Lower lobe of right lung (tissue), 2 donors: ENCODE results near the gene SPATA2. TPM values are rescaled to one million over a fixed set of nuclear protein-coding genes. Genes with fewer than 3 reads are reported as not detected.
A peak's percentile ranks its signal among the peaks of the same experiment; 100 is the strongest.

Experiments used
- ATAC-seq, 2 donors: fragments of 200-7000 bp; cut with Tn5 transposase; one replicate each; pipeline ENCODE4 v1.9.1; 2020 to 2022; ENCODE audit warnings: mild to moderate bottlenecking in 2 of 2, moderate library complexity in 2 of 2
- DNase-seq: peaks from one replicate; pipeline ENCODE4 v3.0.0-alpha.2; 2020
- H3K27ac ChIP-seq: fragments of 200-600 bp; one replicate; pipeline ENCODE4 v1.8.0; 2022
- H3K27me3 ChIP-seq: fragments of 200-600 bp; one replicate; pipeline ENCODE4 v1.8.0; 2022; ENCODE audit warnings: low read depth
- H3K36me3 ChIP-seq: fragments of 200-600 bp; one replicate; pipeline ENCODE4 v1.8.0; 2022; ENCODE audit warnings: mild to moderate bottlenecking
- H3K4me1 ChIP-seq: fragments of 200-600 bp; one replicate; pipeline ENCODE4 v1.8.0; 2022
- H3K4me3 ChIP-seq: fragments of 200-600 bp; one replicate; pipeline ENCODE4 v1.8.0; 2022; ENCODE audit warnings: mild to moderate bottlenecking
- H3K9me3 ChIP-seq: fragments of 200-600 bp; one replicate; pipeline ENCODE4 v1.8.0; 2022
- intact Hi-C: fragments of 100-400 bp; cut with DNase I; formaldehyde crosslinking; loops from one replicate; pipeline ENCODE4 v1.11.0; 2022
- total RNA-seq: library from RNA; stranded (reverse); fragmentation: NEBNext Ultra II Directional; extraction: Animal tissue kit (Norgen Biotek cat#: 25700); gene quantifications from one replicate; pipeline ENCODE4 v1.2.1, GENCODE V29; 2021
- TF ChIP-seq, protein P1 (sequence below): fragments of 200-600 bp; IDR thresholded peaks from one replicate; pipeline ENCODE4 v1.8.0; 2022; ENCODE audit warnings: antibody characterized with exemption, mild to moderate bottlenecking
- donor health status: DM: no; HTN: yes; CAD: no; lungs with severe emphysema.

Gene SPATA2
- total RNA-seq, 1 donor from 2014 or later, result 7.2 TPM

DNA sequence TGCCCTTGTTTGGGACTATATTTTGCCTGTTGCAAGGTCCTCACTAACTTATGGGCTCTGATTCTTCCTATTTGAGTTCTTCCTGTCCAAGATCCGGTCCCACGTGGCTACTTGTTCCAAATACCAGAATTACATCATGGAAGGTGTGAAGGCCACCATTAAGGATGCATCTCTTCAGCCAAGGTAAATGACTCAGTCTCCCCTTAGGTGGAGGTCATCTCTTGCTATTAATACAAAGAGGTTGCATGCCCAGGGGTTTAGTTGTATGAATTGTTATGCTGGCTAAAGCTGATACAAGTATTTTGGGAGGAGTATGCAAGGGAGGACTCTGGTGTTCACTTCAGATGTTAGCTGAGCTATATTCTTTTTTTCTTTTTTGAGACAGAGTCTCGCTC, 30.0 kb upstream of the SPATA2 start:
- peaks cover 93% of the 10 kb centered on the region for H3K36me3 ChIP-seq
- no peak for ATAC-seq
- no peak overlapping the region for H3K27ac ChIP-seq
- no peak for DNase-seq
- TF ChIP-seq, protein P1, sequence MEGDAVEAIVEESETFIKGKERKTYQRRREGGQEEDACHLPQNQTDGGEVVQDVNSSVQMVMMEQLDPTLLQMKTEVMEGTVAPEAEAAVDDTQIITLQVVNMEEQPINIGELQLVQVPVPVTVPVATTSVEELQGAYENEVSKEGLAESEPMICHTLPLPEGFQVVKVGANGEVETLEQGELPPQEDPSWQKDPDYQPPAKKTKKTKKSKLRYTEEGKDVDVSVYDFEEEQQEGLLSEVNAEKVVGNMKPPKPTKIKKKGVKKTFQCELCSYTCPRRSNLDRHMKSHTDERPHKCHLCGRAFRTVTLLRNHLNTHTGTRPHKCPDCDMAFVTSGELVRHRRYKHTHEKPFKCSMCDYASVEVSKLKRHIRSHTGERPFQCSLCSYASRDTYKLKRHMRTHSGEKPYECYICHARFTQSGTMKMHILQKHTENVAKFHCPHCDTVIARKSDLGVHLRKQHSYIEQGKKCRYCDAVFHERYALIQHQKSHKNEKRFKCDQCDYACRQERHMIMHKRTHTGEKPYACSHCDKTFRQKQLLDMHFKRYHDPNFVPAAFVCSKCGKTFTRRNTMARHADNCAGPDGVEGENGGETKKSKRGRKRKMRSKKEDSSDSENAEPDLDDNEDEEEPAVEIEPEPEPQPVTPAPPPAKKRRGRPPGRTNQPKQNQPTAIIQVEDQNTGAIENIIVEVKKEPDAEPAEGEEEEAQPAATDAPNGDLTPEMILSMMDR, result no peak
- H3K4me3 ChIP-seq, result no peak overlapping the region
- H3K27me3 ChIP-seq, result no peaks in the 10 kb centered on the region
- intact Hi-C loops, result no loop called here
- H3K4me1 ChIP-seq, result peaks cover 7% of the 10 kb centered on the region
- H3K9me3 ChIP-seq, result no peaks in the 10 kb centered on the region

DNA sequence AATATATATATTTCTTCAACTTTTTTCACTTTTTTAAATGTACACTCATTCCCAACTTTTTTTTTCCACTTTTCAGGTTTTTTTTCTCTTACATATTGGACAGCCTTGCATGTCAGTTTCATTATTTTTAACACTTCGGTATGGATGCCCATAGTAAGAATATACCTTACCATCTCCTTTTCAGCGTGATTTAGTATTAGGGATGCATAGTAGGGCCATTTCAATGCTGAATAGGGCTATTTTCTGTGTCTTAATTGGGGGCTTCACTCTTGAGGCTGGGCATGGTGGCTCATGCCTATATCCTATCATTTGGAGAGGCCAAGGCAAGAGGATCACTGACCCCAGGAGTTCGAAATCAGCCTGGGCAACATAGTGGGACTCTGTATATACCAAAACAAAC, 27.6 kb upstream of the SPATA2 start:
- ATAC-seq (no peak), DNase-seq (no peak)
- H3K36me3 ChIP-seq, result peaks cover 81% of the 10 kb centered on the region
- H3K27ac ChIP-seq, result no peak overlapping the region
- no peaks in the 10 kb centered on the region for H3K9me3 ChIP-seq
- TF ChIP-seq, protein P1, result no peak
- H3K27me3 ChIP-seq, result no peaks in the 10 kb centered on the region
- H3K4me3 ChIP-seq, result no peak overlapping the region
- intact Hi-C loops, result no loop called here
- peaks cover 21% of the 10 kb centered on the region for H3K4me1 ChIP-seq

GRCh38 chr20:49942303-49942702, 27.0 kb upstream of the SPATA2 start:
- TF ChIP-seq, protein P1, result no peak
- Histone ChIP-seq H3K4me3 (no peak overlapping the region), H3K4me1 (peaks cover 28% of the 10 kb centered on the region), H3K27ac (no peak overlapping the region), H3K27me3 (no peaks in the 10 kb centered on the region), H3K36me3 (peaks cover 77% of the 10 kb centered on the region), H3K9me3 (no peaks in the 10 kb centered on the region)
- ATAC-seq (peak in 1 of 2 donors; percentile 30), DNase-seq (no peak)
- intact Hi-C loops, result no loop called here

DNA sequence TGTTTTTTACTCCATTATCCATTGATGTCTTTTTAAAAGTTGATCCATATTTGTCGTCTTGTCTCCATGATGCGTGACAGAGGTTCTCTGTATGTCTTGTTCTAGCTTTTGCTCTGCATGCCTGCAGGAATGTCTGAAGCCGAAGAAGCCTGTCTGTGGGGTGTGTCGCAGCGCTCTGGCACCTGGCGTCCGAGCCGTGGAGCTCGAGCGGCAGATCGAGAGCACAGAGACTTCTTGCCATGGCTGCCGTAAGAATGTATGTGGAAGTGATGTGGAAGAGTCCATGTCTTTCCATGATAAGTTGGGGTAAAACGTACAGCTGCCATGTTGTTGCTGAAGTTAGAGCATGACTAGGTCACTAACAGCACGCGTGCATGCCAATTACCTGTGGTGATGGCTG, 26.1 kb upstream of the SPATA2 start:
- no peak for DNase-seq
- TF ChIP-seq, protein P1, result no peak
- Histone ChIP-seq H3K36me3 (peaks cover 68% of the 10 kb centered on the region), H3K27me3 (no peaks in the 10 kb centered on the region), H3K4me1 (peaks cover 31% of the 10 kb centered on the region), H3K4me3 (no peak overlapping the region), H3K27ac (no peak overlapping the region), H3K9me3 (no peaks in the 10 kb centered on the region)
- intact Hi-C loops, result no loop called here
- ATAC-seq, result no peak

DNA sequence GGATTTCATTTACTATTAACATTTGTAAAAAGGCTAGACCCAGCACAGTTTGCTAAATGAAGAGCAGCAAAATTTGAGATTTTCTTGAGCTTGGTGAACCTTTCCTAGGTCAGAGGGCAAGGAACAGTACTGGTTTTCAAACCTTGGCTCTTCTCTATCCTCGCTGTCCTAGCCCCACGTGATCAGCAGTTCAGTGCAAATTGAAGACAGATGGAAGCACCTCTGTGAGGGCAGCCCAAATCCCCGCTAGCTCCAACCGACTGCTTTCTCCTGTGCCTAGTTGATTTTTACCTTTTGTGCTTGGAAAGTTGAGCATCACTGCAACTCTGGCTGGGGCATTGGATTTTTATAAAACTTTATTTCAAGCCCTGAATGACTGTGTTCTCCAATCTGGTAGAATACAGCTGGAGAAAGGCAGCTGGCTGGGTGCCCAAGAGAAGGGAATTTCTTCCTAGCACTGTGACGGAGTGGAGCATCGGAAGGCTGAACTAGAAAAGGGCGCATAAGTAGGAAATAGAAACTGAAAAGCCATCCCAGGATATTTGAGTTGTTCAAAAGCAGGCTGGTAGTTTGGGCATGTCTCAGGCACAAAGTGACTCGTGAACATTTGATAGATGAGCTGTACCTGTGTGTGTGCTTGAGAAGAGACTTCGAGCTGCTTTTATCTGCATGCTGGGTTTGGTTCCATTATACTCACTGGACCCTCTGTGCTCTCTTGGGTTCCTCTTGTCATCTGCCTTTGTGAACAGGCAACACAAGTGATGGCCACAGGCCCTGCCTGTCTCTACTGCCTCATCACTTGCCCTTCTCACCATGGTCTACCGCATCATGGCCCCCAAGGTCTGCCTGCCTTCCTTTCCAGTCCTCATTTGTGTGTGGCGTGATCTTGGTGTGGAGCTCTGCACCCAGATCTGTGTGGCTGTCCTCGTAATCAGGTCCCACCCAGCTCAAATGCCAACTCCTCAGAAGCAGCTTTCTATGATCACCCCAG, 23.1 kb upstream of the SPATA2 start:
- no peaks in the 10 kb centered on the region for H3K9me3 ChIP-seq
- intact Hi-C loops, result no loop called here
- TF ChIP-seq, protein P1, result no peak
- peak overlapping the region; percentile 99 for H3K4me3 ChIP-seq
- peak overlapping the region; percentile 39 for H3K27ac ChIP-seq
- H3K27me3 ChIP-seq, result no peaks in the 10 kb centered on the region
- ATAC-seq (no peak), DNase-seq (no peak)
- peaks cover 41% of the 10 kb centered on the region for H3K36me3 ChIP-seq
- H3K4me1 ChIP-seq, result peaks cover 40% of the 10 kb centered on the region
